IMR-90 (cell line): Measurements from ENCODE around the gene CCN5. TPM values are rescaled to one million over a fixed set of nuclear protein-coding genes. Genes with fewer than 3 reads are reported as not detected.

Experiments used
- ATAC-seq: fragments of 200-7000 bp; cut with Tn5 transposase; 2 replicates; pipeline ENCODE4 v1.9.1; 2020; ENCODE audit warnings: low read depth, mild to moderate bottlenecking, moderate library complexity
- BruUV-seq: library from RNA; stranded (reverse); fragments of 400-500 nt; replicated peaks from 2 replicates; lab custom pipeline; 2021; lab: Mats Ljungman, UMichigan
- CTCF ChIA-PET: fragments of 300-600 bp; formaldehyde crosslinking; extraction: SDS; loops from one replicate; lab custom pipeline; 2021; ENCODE audit warnings: antibody characterized with exemption; lab: Yijun Ruan, JAX
- POLR2A ChIA-PET: fragments of 300-600 bp; sonication (Branson Sonifier 250); formaldehyde crosslinking; loops from one replicate; lab custom pipeline; 2022; ENCODE audit warnings: antibody characterized with exemption; ENCODE audit not compliant: unreplicated experiment; lab: Charles Lee
- DNase-seq: peaks from one replicate; pipeline ENCODE4 v3.0.0; 2013
- H2AFZ ChIP-seq: replicated peaks from 2 replicates; pipeline ENCODE3; 2013; ENCODE audit warnings: low read length, mild to moderate bottlenecking; ENCODE audit not compliant: poor library complexity
- H2AK5ac ChIP-seq: 2 replicates; pipeline ENCODE4 v1.6.1; 2013; ENCODE audit warnings: low read depth, low read length, inconsistent platforms
- H2AK9ac ChIP-seq: replicated peaks from 2 replicates; pipeline ENCODE3; 2013; ENCODE audit warnings: mild to moderate bottlenecking, low read depth, low read length, moderate library complexity; ENCODE audit not compliant: poor library complexity
- H2BK120ac ChIP-seq: 2 replicates; pipeline ENCODE4 v1.6.1; 2013; ENCODE audit warnings: low read depth, low read length, inconsistent platforms
- H2BK15ac ChIP-seq: 3 replicates; pipeline ENCODE4 v1.6.1; 2013; ENCODE audit warnings: low read depth, low read length, inconsistent platforms
- H2BK20ac ChIP-seq: 2 replicates; pipeline ENCODE4 v1.6.1; 2013; ENCODE audit warnings: low read depth, mild to moderate bottlenecking, inconsistent platforms, low read length, moderate library complexity
- H2BK5ac ChIP-seq: 2 replicates; pipeline ENCODE4 v1.6.1; 2013; ENCODE audit warnings: mild to moderate bottlenecking, low read depth, low read length, inconsistent platforms; ENCODE audit not compliant: poor library complexity, severe bottlenecking
- H3K14ac ChIP-seq: replicated peaks from 2 replicates; pipeline ENCODE4 v1.6.1; 2013; ENCODE audit warnings: low read depth, low read length, inconsistent platforms
- H3K18ac ChIP-seq: 2 replicates; pipeline ENCODE4 v1.6.1; 2013; ENCODE audit warnings: low read depth, low read length, control low read depth
- H3K23ac ChIP-seq: 2 replicates; pipeline ENCODE4 v1.6.1; 2013; ENCODE audit warnings: low read depth, low read length, inconsistent platforms
- H3K27ac ChIP-seq: 2 replicates; pipeline ENCODE4 v1.5.1; 2013; ENCODE audit warnings: mild to moderate bottlenecking, control low read depth, low read length; ENCODE audit not compliant: insufficient read depth
- H3K27me3 ChIP-seq: 2 replicates; pipeline ENCODE4 v1.6.1; 2013; ENCODE audit warnings: low read length; ENCODE audit not compliant: control insufficient read depth, insufficient read depth
- H3K36me3 ChIP-seq: 2 replicates; pipeline ENCODE4 v1.6.1; 2013; ENCODE audit warnings: low read length, mixed read lengths; ENCODE audit not compliant: control insufficient read depth, insufficient read depth
- H3K4ac ChIP-seq: 2 replicates; pipeline ENCODE4 v1.6.1; 2013; ENCODE audit warnings: low read depth, low read length, inconsistent platforms
- H3K4me1 ChIP-seq: 2 replicates; pipeline ENCODE4 v1.6.1; 2013; ENCODE audit warnings: low read length, mixed read lengths; ENCODE audit not compliant: control insufficient read depth, insufficient read depth
- H3K4me2 ChIP-seq: 2 replicates; pipeline ENCODE4 v1.6.1; 2013; ENCODE audit warnings: low read depth, mild to moderate bottlenecking, control low read depth, low read length, moderate library complexity
- H3K4me3 ChIP-seq: 2 replicates; pipeline ENCODE4 v1.5.1; 2013; ENCODE audit warnings: low read depth, mild to moderate bottlenecking, control low read depth, low read length, moderate library complexity; ENCODE audit not compliant: insufficient read depth
- H3K56ac ChIP-seq: 2 replicates; pipeline ENCODE4 v1.6.1; 2013; ENCODE audit warnings: low read length, inconsistent platforms; ENCODE audit not compliant: insufficient read depth; ENCODE audit errors: extremely low read depth
- H3K79me1 ChIP-seq, 2 experiments: 2 replicates each; pipeline ENCODE4 v1.6.1; 2013; ENCODE audit warnings: low read length in 2 of 2, inconsistent platforms in 1 of 2, low read depth in 1 of 2
- H3K9ac ChIP-seq: 2 replicates; pipeline ENCODE4 v1.6.1; 2013; ENCODE audit warnings: low read depth, low read length, control low read depth
- H3K9me1 ChIP-seq: 2 replicates; pipeline ENCODE4 v1.6.1; 2013; ENCODE audit warnings: low read length, inconsistent platforms; ENCODE audit not compliant: insufficient read depth
- H3K9me3 ChIP-seq: 2 replicates; pipeline ENCODE4 v1.6.1; 2013; ENCODE audit warnings: low read length; ENCODE audit not compliant: control insufficient read depth, insufficient read depth
- H4K20me1 ChIP-seq: 2 replicates; pipeline ENCODE4 v1.6.1; 2013; ENCODE audit warnings: low read length, inconsistent platforms; ENCODE audit not compliant: insufficient read depth
- H4K5ac ChIP-seq: 2 replicates; pipeline ENCODE4 v1.6.1; 2013; ENCODE audit warnings: mild to moderate bottlenecking, low read depth, low read length, control low read depth
- H4K8ac ChIP-seq, 2 experiments: 2 replicates each; pipeline ENCODE4 v1.6.1; 2013; ENCODE audit warnings: low read depth in 2 of 2, low read length in 2 of 2, control low read depth in 1 of 2, inconsistent platforms in 1 of 2
- H4K91ac ChIP-seq: 2 replicates; pipeline ENCODE4 v1.6.1; 2013; ENCODE audit warnings: low read depth, low read length, inconsistent platforms; ENCODE audit not compliant: insufficient read depth
- SMC3 ChIP-seq: fragments of 150-350 bp; IDR thresholded peaks from 2 replicates; pipeline ENCODE4 v1.6.1; 2016; ENCODE audit warnings: low read depth, mild to moderate bottlenecking, antibody characterized with exemption, low read length, moderate library complexity
- WGBS, 2 experiments: methylation state at CpG; one replicate each; pipeline versions ENCODE4 v1.1.5 to v1.1.7; 2013; ENCODE audit warnings: missing lambda C conversion rate in 2 of 2; ENCODE audit not compliant: insufficient read length in 1 of 2; ENCODE audit errors: extremely low coverage in 2 of 2; 5-methylcytosine and 5-hydroxymethylcytosine counted together
- dilution Hi-C: fragments of 300-500 bp; cut with HindIII; formaldehyde crosslinking; loops from one replicate; pipeline ENCODE4 v1.14.3; 2018; ENCODE audit warnings: low sequenced_read_pairs; ENCODE audit not compliant: unreplicated experiment
- in situ Hi-C: fragments of 300-500 bp; cut with MboI; formaldehyde crosslinking; loops from 3 replicates; pipeline ENCODE4 v1.14.3; 2019; ENCODE audit warnings: low sequenced_read_pairs, inconsistent platforms, mixed read lengths
- intact Hi-C: fragments of 100-400 bp; cut with micrococcal nuclease; formaldehyde crosslinking; loops from 2 replicates; pipeline ENCODE4 v1.10.0; 2022
- polyA plus RNA-seq, 3 experiments: library from polyadenylated mRNA; depleted of rRNA; stranded (reverse); fragments of >200 nt; gene quantifications; 2 replicates each; pipeline ENCODE4 v1.2.3, GENCODE V29; 2012; ENCODE audit warnings: low replicate concordance in 1 of 3
- total RNA-seq: library from RNA; depleted of rRNA; stranded (reverse); fragments of >200 nt; gene quantifications from 2 replicates; pipeline ENCODE4 v1.2.3, GENCODE V29; 2012
- TF ChIP-seq, protein P1 (sequence below): fragments of 150-350 bp; IDR thresholded peaks from 2 replicates; pipeline ENCODE4 v1.6.1; 2017; ENCODE audit warnings: mild to moderate bottlenecking, antibody characterized with exemption, low read length, low read depth

The CCN5 gene
- total and polyA plus RNA-seq, 2 of the 4 experiments (the other 2 are of a cell fraction), result not detected

DNA sequence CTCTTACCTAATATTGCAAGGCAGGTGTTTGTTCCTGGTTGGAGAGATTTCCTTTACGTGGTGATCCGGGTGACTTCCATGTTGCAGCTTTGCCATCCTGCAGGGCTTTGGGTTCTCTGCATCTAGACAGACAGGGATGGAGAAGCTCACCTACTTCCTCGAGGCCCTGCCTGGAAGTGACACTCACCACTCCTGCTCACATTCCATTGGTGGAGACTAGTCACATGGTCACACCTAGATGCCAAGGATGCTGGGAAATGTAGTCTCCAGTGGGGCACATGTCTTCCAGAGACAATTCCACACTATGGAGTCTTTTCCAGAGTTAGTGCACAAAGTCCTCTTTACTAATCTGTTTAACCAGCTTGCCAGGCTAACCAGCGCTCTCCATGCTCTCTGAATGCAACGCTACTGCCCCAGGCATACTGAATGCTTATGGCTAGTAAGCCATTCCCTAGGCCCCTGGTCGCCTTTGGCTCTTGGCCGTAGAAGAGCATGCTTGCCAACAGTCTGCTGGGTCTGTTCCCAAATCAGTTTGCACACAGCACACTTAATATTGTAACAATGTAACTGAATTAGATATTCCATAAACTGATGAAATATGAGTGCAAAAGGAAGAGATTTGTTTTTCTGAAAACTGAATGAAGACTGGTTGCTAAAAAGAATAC is 23.8 kb downstream of the CCN5 start:
- Histone ChIP-seq H3K14ac (no peak overlapping the region), H2BK5ac (no peak overlapping the region), H3K27ac (no peak overlapping the region), H3K79me1 (no peaks in the 10 kb centered on the region), H2BK20ac (no peak overlapping the region), H3K9me1 (no peaks in the 10 kb centered on the region; the same call in 1 of the 2 replicates), H3K27me3 (peaks cover 35% of the 10 kb centered on the region), H3K9me3 (no peaks in the 10 kb centered on the region), H3K4ac (no peak overlapping the region), H2BK120ac (no peak overlapping the region), H3K4me3 (no peak overlapping the region), H3K36me3 (no peaks in the 10 kb centered on the region), H4K8ac (peak overlapping the region in 1 of 2 experiments; percentile 62; a peak in 1 of 4 replicates), H4K5ac (peak overlapping the region; percentile 52; the same call in 1 of the 2 replicates), H4K91ac (no peak overlapping the region), H3K9ac (no peak overlapping the region), H3K4me1 (peaks cover 6% of the 10 kb centered on the region; the same call in 1 of the 2 replicates), H2AFZ (peak overlapping the region; percentile 74), H3K18ac (no peak overlapping the region), H2AK5ac (no peak overlapping the region), H3K56ac (no peak overlapping the region), H4K20me1 (no peaks in the 10 kb centered on the region), H2BK15ac (no peak overlapping the region), H3K4me2 (no peak overlapping the region), H3K23ac (no peak overlapping the region), H2AK9ac (peak overlapping the region; percentile 17)
- intact Hi-C loops, result no loop called here
- DNase-seq (peak; percentile 67), ATAC-seq (0 out of 2 replicates have a peak, but pooled peaks have one; percentile 30)
- WGBS, 2 experiments, result 83% methylated on average over 2 of the region's 7 CpGs; no CpG with 5 or more reads in 1 of the 2 experiments
- dilution Hi-C loops, result no loop called here
- CTCF ChIA-PET, result no interaction called here
- BruUV-seq, result no TSS peak
- no peak for TF ChIP-seq SMC3
- TF ChIP-seq, protein P1, sequence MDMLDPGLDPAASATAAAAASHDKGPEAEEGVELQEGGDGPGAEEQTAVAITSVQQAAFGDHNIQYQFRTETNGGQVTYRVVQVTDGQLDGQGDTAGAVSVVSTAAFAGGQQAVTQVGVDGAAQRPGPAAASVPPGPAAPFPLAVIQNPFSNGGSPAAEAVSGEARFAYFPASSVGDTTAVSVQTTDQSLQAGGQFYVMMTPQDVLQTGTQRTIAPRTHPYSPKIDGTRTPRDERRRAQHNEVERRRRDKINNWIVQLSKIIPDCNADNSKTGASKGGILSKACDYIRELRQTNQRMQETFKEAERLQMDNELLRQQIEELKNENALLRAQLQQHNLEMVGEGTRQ, result peak; percentile 90
- POLR2A ChIA-PET, result no interaction called here
- in situ Hi-C loops, result no loop called here
